Uterus (tissue), 2 donors: ENCODE results near the gene SLC12A5.

Experiments
- CTCF ChIP-seq, 4 experiments: fragments of 200-600 bp in 2 of 4; fragments of 450-650 bp in 2 of 4; sonication (generic) in 2 of 4; IDR thresholded peaks; one replicate each; pipeline ENCODE4 v1.5.1; 2016 to 2019; ENCODE audit warnings: antibody characterized with exemption in 4 of 4, mild to moderate bottlenecking in 2 of 4, moderate library complexity in 1 of 4
- POLR2A ChIP-seq, 2 donors: fragments of 450-650 bp; IDR thresholded peaks; one replicate each; pipeline ENCODE4 v1.6.1; 2016; ENCODE audit warnings: antibody characterized with exemption in 2 of 2, mild to moderate bottlenecking in 1 of 2, moderate library complexity in 1 of 2

GRCh38 chr20:46004889-46005473, 24.0 kb upstream of the SLC12A5 start:
- no peak for TF ChIP-seq CTCF (IDR thresholded peaks at IDR 0.05)
- no peak for TF ChIP-seq POLR2A (IDR thresholded peaks at IDR 0.05)
